Endodermal cell (in vitro differentiated cells): ENCODE data around the gene EFCAB6. TPM values are rescaled to one million over a fixed set of nuclear protein-coding genes. Genes with fewer than 3 reads are reported as not detected.

ENCODE experiments used
- DNase-seq: peaks from one replicate; pipeline ENCODE4 v3.0.0-alpha.2; 2017
- H3K27ac ChIP-seq: 2 replicates; pipeline ENCODE4 v1.5.1; 2013; ENCODE audit warnings: mild to moderate bottlenecking, low read depth, low read length, moderate library complexity
- H3K27me3 ChIP-seq: 2 replicates; pipeline ENCODE4 v1.6.1; 2013; ENCODE audit warnings: mild to moderate bottlenecking, low read length, moderate library complexity; ENCODE audit not compliant: insufficient read depth, control insufficient read depth, poor library complexity, severe bottlenecking
- H3K36me3 ChIP-seq: 2 replicates; pipeline ENCODE4 v1.7.0; 2013; ENCODE audit warnings: mild to moderate bottlenecking, low read length, moderate library complexity; ENCODE audit not compliant: control insufficient read depth, insufficient read depth
- H3K4me1 ChIP-seq: one replicate; pipeline ENCODE4 v1.7.0; 2013; ENCODE audit warnings: low read length; ENCODE audit not compliant: control insufficient read depth, insufficient read depth
- H3K4me3 ChIP-seq: 2 replicates; pipeline ENCODE4 v1.5.1; 2013; ENCODE audit warnings: mild to moderate bottlenecking, low read length, moderate library complexity
- H3K9ac ChIP-seq: 2 replicates; pipeline ENCODE4 v1.6.1; 2013; ENCODE audit warnings: mild to moderate bottlenecking, low read length, moderate library complexity; ENCODE audit not compliant: poor library complexity, severe bottlenecking; ENCODE audit errors: extremely low read depth
- H3K9me3 ChIP-seq: 2 replicates; pipeline ENCODE4 v1.6.1; 2013; ENCODE audit warnings: mild to moderate bottlenecking, low read length, moderate library complexity; ENCODE audit not compliant: control insufficient read depth
- H3K27ac Mint-ChIP-seq: 2 replicates; pipeline ENCODE4 v1.8.0; 2020; ENCODE audit warnings: mixed read lengths
- H3K27me3 Mint-ChIP-seq: 2 replicates; pipeline ENCODE4 v1.8.0; 2021; ENCODE audit warnings: mild to moderate bottlenecking, mixed read lengths; ENCODE audit not compliant: insufficient read depth
- H3K36me3 Mint-ChIP-seq: 2 replicates; pipeline ENCODE4 v1.8.0; 2020; ENCODE audit warnings: low read depth, mixed read lengths
- H3K4me1 Mint-ChIP-seq: 2 replicates; pipeline ENCODE4 v1.8.0; 2020; ENCODE audit warnings: mixed read lengths
- H3K4me3 Mint-ChIP-seq: 2 replicates; pipeline ENCODE4 v1.8.0; 2020; ENCODE audit warnings: mild to moderate bottlenecking, moderate library complexity, mixed read lengths
- H3K9me3 Mint-ChIP-seq: 2 replicates; pipeline ENCODE4 v1.8.0; 2020; ENCODE audit warnings: mild to moderate bottlenecking, mixed read lengths
- WGBS, 2 experiments: methylation state at CpG; one replicate each; pipeline versions ENCODE4 v1.1.5 to v1.1.7; 2013; ENCODE audit warnings: missing lambda C conversion rate in 2 of 2, mixed read lengths in 1 of 2; ENCODE audit not compliant: insufficient coverage in 1 of 2, insufficient read length in 1 of 2; 5-methylcytosine and 5-hydroxymethylcytosine counted together
- total RNA-seq, 2 donors: library from RNA; stranded (reverse); fragmentation: NEBNext Ultra II Directional in 1 of 2; extraction: Animal tissue kit (Norgen Biotek cat#: 25700) in 1 of 2; gene quantifications; 2 replicates in 1 of 2; 3 replicates in 1 of 2; pipeline ENCODE4 v1.2.1, GENCODE V29; 2021
- TF ChIP-seq, protein P1 (sequence below): fragments of 200-600 bp; sonication (generic); conservative IDR thresholded peaks from 2 replicates; pipeline ENCODE4 v1.5.0; 2021; ENCODE audit warnings: antibody characterized with exemption, mild to moderate bottlenecking

Gene EFCAB6
- total RNA-seq, 2 donors from 2014 or later: 1.8 to 2.0 TPM

DNA sequence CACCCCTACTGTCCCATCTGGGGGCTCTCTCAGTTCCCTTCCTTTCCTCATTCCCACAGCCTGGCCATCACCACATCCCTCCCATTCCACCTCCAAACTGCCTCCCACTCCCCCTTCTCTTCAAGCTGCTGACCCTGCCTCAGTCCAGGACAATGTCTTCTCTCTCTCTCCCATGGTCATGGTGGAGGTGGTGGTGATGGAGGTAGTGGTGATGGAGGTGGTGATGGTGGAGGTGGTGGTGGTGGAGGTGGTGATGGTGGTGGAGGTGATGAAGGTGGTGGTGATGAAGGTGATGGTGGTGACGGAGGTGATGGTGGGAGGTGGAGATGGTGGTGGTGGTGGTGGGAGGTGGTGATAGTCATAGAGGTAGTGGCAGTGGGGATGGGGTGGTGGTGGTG is 313.2 kb downstream of the EFCAB6 start:
- Histone ChIP-seq H3K36me3 (no peaks in the 10 kb centered on the region), H3K27ac (no peak overlapping the region), H3K4me1 (no peaks in the 10 kb centered on the region), H3K27me3 (no peaks in the 10 kb centered on the region), H3K9me3 (no peaks in the 10 kb centered on the region), H3K4me3 (no peak overlapping the region), H3K9ac (no peak overlapping the region)
- TF ChIP-seq, protein P1, sequence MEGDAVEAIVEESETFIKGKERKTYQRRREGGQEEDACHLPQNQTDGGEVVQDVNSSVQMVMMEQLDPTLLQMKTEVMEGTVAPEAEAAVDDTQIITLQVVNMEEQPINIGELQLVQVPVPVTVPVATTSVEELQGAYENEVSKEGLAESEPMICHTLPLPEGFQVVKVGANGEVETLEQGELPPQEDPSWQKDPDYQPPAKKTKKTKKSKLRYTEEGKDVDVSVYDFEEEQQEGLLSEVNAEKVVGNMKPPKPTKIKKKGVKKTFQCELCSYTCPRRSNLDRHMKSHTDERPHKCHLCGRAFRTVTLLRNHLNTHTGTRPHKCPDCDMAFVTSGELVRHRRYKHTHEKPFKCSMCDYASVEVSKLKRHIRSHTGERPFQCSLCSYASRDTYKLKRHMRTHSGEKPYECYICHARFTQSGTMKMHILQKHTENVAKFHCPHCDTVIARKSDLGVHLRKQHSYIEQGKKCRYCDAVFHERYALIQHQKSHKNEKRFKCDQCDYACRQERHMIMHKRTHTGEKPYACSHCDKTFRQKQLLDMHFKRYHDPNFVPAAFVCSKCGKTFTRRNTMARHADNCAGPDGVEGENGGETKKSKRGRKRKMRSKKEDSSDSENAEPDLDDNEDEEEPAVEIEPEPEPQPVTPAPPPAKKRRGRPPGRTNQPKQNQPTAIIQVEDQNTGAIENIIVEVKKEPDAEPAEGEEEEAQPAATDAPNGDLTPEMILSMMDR: no peak
- H3K9me3 Mint-ChIP-seq: peaks cover 10% of the 10 kb centered on the region
- no peak overlapping the region for H3K27ac Mint-ChIP-seq
- no peaks in the 10 kb centered on the region for H3K4me1 Mint-ChIP-seq
- DNase-seq: no peak
- 100% methylated on average over 1 of the region's 1 CpG for WGBS, 2 experiments
- H3K36me3 Mint-ChIP-seq: no peaks in the 10 kb centered on the region
- no peak overlapping the region for H3K4me3 Mint-ChIP-seq
- H3K27me3 Mint-ChIP-seq: peaks cover 4% of the 10 kb centered on the region

DNA sequence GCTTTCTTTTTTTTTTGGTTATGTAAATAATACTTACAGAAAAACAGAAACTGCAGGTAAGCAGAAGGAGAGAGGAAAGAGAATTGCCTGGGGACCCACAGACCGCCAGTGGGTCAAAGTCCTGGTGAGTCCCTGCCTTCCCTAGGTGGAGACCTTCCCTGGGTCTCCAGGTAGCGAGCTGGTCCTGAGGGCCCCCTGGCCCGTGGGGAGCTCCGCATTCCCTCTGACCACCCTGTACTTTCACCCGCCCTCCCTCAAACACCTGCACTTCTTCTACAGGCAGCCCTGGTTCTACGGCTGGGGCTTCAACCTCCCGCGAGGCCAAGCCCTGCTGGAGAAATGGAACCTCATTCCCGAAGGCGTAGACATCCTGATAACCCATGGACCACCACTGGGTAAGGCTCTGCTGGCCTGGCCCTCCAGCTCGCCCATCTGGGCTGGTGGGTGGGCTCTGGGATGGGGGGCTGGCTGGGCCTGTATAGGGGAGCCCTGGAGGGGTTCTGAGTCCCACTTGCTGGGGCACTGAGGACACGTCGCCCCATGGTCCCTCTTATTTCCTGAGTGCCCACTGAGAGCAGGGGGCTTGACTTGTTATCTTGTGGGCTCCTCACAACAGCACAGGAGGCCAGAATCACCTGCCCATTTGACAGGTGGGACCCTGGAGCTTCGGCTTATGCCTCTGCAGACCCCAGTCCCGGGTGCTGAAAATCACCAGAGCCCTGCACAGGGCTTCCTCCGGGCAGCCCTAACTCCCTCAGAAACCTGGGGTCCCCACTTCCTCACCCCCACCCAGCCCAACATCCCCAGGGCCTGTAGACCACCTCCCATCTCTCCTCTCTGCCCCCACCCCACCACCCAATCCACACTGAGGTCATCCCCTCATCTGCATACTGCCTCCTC is 313.9 kb downstream of the EFCAB6 start:
- Mint-ChIP-seq H3K36me3 (no peaks in the 10 kb centered on the region), H3K9me3 (peaks cover 10% of the 10 kb centered on the region), H3K4me3 (no peak overlapping the region), H3K4me1 (no peaks in the 10 kb centered on the region), H3K27ac (no peak overlapping the region), H3K27me3 (peaks cover 4% of the 10 kb centered on the region)
- TF ChIP-seq, protein P1: no peak
- H3K9me3 ChIP-seq: no peaks in the 10 kb centered on the region
- no peak overlapping the region for H3K4me3 ChIP-seq
- no peak overlapping the region for H3K9ac ChIP-seq
- H3K27ac ChIP-seq: no peak overlapping the region
- H3K27me3 ChIP-seq: no peaks in the 10 kb centered on the region
- WGBS, 2 experiments: 85 to 93% methylated on average over 5 to 16 of the region's 16 CpGs
- no peaks in the 10 kb centered on the region for H3K4me1 ChIP-seq
- DNase-seq: no peak
- H3K36me3 ChIP-seq: no peaks in the 10 kb centered on the region

DNA sequence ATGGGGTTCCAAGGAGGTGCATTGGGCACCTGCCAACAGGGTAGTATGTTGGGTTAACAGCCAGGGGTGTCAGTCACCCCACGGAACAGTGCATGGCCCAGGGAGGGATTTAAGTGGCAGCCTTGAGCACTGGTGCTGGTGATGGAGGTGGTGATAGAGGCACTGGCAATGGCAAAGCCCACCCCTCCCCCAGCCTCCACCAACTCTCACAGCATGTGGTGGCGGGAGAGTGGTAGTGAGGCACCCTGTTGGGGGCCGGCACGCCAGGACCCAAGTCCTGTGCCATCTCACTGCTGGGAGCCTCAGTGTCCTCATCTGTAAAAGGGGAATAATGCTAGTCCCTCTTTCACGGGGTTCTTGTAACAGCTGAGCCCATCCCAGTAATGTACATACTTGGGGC is 318.8 kb downstream of the EFCAB6 start:
- Histone ChIP-seq H3K9ac (no peak overlapping the region), H3K4me1 (no peaks in the 10 kb centered on the region), H3K27me3 (no peaks in the 10 kb centered on the region), H3K27ac (no peak overlapping the region), H3K4me3 (no peak overlapping the region), H3K36me3 (no peaks in the 10 kb centered on the region), H3K9me3 (no peaks in the 10 kb centered on the region)
- H3K4me3 Mint-ChIP-seq: no peak overlapping the region
- TF ChIP-seq, protein P1: no peak
- H3K9me3 Mint-ChIP-seq: peaks cover 7% of the 10 kb centered on the region
- no peak for DNase-seq
- 76 to 90% methylated on average over 3 to 5 of the region's 5 CpGs for WGBS, 2 experiments
- no peaks in the 10 kb centered on the region for H3K36me3 Mint-ChIP-seq
- peaks cover 6% of the 10 kb centered on the region for H3K4me1 Mint-ChIP-seq
- H3K27me3 Mint-ChIP-seq: peaks cover 2% of the 10 kb centered on the region
- no peak overlapping the region for H3K27ac Mint-ChIP-seq
